Muscle layer of duodenum (tissue), 2 donors: ENCODE data around the gene FAM117A.

Experiments
- H3K27ac ChIP-seq: one replicate; pipeline ENCODE4 v1.7.0; 2013; ENCODE audit warnings: mild to moderate bottlenecking, low read length
- H3K27me3 ChIP-seq: one replicate; pipeline ENCODE4 v1.7.0; 2013; ENCODE audit warnings: low read depth, mild to moderate bottlenecking, control low read depth, low read length
- H3K36me3 ChIP-seq, 2 donors: one replicate each; pipeline ENCODE4 v1.7.0; 2013; ENCODE audit warnings: low read length in 2 of 2, control low read depth in 1 of 2, mild to moderate bottlenecking in 1 of 2; ENCODE audit not compliant: insufficient read depth in 2 of 2, control insufficient read depth in 1 of 2
- H3K4me1 ChIP-seq, 2 donors: one replicate each; pipeline ENCODE4 v1.7.0; 2013; ENCODE audit warnings: low read length in 2 of 2, mild to moderate bottlenecking in 2 of 2, control low read depth in 1 of 2, moderate library complexity in 1 of 2; ENCODE audit not compliant: insufficient read depth in 2 of 2, control insufficient read depth in 1 of 2
- H3K4me3 ChIP-seq, 2 donors: one replicate each; pipeline ENCODE4 v1.7.0; 2013; ENCODE audit warnings: low read length in 2 of 2, low read depth in 1 of 2, mild to moderate bottlenecking in 1 of 2
- H3K9me3 ChIP-seq, 2 donors: one replicate each; pipeline ENCODE4 v1.7.0; 2013; ENCODE audit warnings: low read length in 2 of 2, control low read depth in 1 of 2, mild to moderate bottlenecking in 1 of 2; ENCODE audit not compliant: control insufficient read depth in 1 of 2
- donor health status: healthy.

Gene FAM117A

DNA sequence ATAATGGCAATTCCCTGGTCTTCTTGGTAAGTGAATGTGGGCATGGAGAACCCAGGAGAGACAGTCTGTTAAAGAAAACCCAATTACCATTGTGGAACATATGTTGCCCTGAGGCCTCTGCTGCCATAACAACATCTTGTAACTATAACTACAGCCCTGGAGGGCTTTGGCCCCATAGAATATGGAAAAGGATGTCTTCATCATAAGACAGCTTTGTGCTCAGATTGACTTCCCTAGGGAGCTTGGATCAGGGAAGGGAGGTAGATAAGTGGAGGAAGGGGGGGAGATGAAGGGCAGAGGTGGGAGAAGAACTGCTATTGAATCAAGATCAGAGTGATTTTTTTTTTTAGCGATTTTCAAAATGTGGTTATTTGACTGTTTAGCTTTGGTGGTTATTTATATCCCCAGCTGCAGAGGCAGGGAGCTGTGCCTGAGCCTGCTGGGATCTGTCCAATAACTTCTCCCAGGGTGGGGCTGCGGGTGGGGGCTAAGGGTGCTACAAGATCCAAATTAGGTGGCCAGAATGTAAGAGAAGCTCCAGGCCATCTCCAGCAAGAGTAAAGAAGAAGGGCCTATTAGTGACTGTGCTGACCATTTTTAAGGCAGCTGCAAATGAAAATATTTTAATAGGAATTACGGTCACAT, 19.3 kb upstream of the FAM117A start:
- H3K36me3 ChIP-seq: no peaks in the 10 kb centered on the region
- H3K27ac ChIP-seq: peak overlapping the region; percentile 33
- H3K27me3 ChIP-seq: no peaks in the 10 kb centered on the region
- peaks cover 10 to 40% of the 10 kb centered on the region in 2 donors for H3K4me1 ChIP-seq
- no peaks in the 10 kb centered on the region for H3K9me3 ChIP-seq
- no peak overlapping the region for H3K4me3 ChIP-seq

DNA sequence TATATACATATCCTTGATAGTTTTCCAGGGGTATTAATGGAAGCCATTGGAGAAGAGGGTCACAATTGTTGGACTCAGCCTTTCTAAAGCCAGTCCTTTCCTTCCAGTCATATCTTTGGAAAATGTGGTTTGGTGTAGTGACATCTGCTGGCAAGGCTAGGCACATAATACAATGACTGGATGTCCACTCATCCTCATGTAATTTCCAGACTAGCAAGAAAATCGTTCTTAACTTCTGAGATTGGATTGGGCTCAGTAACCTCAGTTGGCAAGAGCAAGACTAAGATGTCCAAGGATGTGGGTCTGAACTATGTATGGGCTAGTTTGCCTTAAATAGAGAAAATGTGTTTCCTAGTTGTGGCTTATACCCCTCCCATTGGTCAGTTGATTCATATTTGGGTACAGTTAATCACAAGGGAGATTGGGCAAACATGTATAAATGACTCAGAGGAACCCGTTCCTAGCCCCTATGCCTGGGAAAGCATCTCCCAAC, 15.9 kb upstream of the FAM117A start:
- Histone ChIP-seq H3K27ac (no peak overlapping the region), H3K4me3 (no peak overlapping the region), H3K4me1 (peaks cover 17 to 59% of the 10 kb centered on the region in 2 donors), H3K36me3 (no peaks in the 10 kb centered on the region), H3K27me3 (no peaks in the 10 kb centered on the region), H3K9me3 (no peaks in the 10 kb centered on the region)

DNA sequence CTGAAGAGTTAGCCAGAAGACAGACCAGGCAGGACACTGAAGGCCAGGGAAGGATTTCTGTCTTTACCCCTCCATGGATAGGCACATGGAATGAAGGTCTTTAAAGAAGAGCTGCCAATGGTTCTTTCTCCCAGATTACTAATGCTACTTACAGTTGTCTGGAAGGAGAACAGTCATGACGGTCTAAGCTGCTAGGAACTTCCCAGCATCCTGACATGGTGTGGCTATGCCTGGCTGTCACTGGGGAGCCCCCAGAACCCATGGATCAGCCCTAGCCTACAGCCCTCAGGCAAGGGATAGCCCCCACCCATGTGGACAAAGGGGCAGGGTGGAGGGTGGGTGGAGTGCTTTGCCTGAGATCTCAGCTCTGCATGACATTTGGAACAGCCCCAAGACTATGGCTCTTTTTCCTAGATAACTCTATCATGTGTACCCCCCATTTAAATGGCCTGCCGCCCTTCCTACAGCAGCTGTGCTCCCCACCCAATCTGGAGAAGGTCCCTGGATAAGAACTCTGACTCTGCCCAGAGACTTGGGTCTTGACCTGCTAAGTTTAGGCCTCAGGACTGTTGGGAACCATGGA, 15.3 kb upstream of the FAM117A start:
- Histone ChIP-seq H3K27me3 (no peaks in the 10 kb centered on the region), H3K4me3 (no peak overlapping the region), H3K36me3 (no peaks in the 10 kb centered on the region), H3K27ac (no peak overlapping the region), H3K4me1 (peaks cover 17 to 56% of the 10 kb centered on the region in 2 donors), H3K9me3 (no peaks in the 10 kb centered on the region)

DNA sequence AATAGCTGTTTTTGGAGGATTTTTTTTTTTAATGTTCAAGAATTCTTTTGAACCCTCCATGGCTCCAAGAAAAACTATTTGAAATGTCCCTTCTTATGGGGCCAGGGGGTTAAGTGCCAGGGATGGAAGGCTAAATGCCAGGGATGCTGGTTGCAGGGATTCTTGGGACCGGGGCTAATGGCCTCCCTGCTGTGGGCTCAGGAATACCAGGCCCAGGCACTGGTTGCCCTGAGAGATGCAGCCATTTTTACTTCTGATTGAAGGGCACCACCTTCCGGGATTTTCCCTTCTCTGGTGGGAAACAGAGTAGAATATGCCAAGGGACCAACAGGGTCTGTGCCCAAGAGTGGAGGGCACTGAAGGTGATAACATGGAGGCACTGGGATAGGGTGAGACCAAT, 13.6 kb upstream of the FAM117A start:
- Histone ChIP-seq H3K4me3 (no peak overlapping the region), H3K36me3 (no peaks in the 10 kb centered on the region), H3K27me3 (no peaks in the 10 kb centered on the region), H3K27ac (no peak overlapping the region), H3K9me3 (no peaks in the 10 kb centered on the region), H3K4me1 (peaks cover 7 to 40% of the 10 kb centered on the region in 2 donors)

DNA sequence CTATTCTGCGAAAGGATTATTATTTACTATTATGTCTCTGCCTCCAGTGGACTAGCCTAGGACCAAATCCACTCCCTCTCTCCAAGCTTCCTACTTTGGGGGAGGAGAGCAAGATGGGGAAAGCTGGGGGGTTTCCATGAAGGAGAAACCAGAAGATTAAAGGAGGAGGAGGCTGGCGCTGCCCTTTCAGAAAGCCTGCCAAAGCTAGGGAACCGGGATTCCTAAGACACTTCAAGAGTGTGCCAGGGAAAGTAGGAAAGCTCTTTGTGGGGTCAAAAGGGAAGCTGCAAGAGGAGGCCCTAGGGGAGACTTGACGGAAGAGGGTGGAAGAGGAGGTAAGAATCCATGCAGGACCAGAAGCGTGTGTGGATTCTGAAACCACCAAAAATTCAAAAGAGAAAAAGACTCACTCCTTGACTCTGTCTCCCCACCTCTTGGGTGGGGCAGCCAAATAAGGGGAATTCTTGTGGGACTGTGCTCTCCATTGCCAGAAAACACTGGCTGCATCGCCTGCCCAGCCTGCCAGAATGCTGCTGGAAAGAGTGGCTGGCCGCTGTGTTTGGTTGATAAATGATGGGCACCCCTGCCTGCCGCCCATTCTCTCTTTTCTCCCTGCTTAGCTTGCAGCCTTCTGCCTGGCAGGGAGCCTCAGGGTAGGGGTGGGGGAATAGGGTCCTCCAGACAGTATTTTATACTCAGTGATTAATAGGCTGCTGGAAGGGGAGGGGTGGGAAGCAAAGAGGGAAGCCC, 12.8 kb upstream of the FAM117A start:
- H3K27me3 ChIP-seq: no peaks in the 10 kb centered on the region
- peaks cover 7 to 37% of the 10 kb centered on the region in 2 donors for H3K4me1 ChIP-seq
- no peaks in the 10 kb centered on the region for H3K36me3 ChIP-seq
- peak overlapping the region in 1 of 2 donors; percentile 35 for H3K4me3 ChIP-seq
- H3K9me3 ChIP-seq: no peaks in the 10 kb centered on the region
- no peak overlapping the region for H3K27ac ChIP-seq

DNA sequence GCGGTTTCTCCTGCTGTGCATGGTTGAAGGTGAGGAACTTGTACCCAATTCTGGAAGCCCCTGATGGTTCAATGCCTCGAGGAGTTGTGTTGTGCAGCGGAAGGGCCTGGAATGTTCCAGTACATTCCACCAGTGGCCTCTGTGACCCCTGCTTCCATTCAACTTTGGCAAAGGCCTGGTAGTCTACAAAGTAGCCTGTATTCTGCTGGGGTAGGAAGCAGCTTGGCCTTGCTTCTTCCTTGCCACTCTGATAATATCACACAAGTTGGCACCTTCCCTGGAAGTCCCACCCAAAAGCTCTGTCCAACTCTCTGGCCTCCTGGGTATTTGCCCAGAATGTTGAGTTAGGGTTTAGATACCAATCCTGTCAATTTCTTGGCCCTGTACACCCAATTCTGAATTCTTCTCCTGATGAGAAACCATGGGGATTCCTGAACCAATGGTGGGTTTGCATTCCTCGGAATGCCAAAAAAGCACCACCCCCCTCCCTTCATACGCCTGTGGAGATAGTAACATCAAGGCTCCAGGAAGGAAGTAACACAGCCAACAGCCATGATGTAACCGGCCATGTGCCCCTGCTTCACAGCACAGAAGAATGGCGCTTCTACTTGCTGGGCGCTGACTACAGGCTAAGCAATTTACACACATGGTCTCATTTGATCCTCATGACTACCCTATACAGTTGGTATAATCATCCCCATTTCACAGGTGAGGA, 11.8 kb upstream of the FAM117A start:
- Histone ChIP-seq H3K4me1 (peaks cover 7 to 37% of the 10 kb centered on the region in 2 donors), H3K36me3 (no peaks in the 10 kb centered on the region), H3K4me3 (no peak overlapping the region), H3K27me3 (no peaks in the 10 kb centered on the region), H3K9me3 (no peaks in the 10 kb centered on the region), H3K27ac (no peak overlapping the region)

DNA sequence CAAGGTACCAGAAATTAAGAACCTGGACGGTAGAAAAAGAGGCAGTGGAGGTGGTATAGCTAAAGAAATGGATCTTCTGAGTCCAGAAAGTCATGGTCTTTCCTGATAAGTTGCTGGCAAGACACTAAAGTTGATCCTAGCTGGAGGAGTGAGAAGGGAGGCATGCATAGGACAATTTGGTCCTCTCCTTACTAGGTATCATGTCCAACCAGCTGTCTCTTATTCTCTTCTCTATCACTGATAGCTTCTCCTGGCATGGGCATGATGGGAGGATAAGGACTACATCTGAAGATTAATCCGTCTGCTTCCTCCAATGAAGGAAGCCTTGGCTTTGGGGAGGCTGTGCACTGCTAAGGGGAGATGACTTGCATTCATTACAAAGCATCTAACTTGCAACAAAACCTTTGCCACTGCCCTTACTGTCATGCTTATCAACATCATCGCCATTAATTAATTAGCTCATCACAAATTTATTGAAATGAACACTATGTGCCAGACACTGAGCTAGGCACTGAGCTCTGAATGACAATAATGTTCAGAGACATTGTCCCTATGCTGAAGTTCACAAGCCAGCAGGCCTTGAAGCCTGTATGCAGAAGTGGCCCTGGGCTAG, 3.1 kb upstream of the FAM117A start:
- H3K36me3 ChIP-seq: no peaks in the 10 kb centered on the region
- no peaks in the 10 kb centered on the region for H3K27me3 ChIP-seq
- no peak overlapping the region for H3K27ac ChIP-seq
- H3K4me1 ChIP-seq: peaks cover 3 to 17% of the 10 kb centered on the region in 2 donors
- H3K9me3 ChIP-seq: no peaks in the 10 kb centered on the region
- H3K4me3 ChIP-seq: no peak overlapping the region

DNA sequence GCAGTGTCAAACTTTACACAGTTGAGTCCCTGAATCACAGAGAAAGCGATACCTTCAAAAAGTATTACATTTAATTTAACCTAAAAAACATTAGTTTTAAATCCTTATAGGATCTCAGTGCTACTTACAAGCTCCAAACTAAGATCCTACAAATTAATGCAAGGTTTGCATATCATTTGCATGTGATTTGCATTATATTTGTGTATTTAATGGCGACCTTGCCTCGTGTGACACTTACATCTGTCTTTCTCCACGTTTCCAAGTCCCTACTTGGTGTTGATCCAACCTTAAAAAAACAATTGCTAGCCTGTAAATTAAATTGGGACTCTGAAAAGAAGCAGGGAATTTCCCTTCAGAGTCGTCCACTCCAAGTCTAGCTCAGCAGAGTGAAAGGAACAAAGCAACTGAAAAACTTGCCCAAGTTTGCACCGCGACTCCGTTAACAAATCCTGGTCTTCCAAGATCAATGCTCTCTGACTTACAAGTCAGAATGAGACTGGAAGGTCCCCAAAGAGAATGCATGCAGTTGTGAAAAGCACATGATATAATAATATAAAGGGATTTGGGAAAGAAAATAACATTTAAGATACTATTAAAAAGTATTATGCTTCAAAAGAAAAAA, 739 bp upstream of the FAM117A start:
- H3K9me3 ChIP-seq: no peaks in the 10 kb centered on the region
- H3K27me3 ChIP-seq: no peaks in the 10 kb centered on the region
- H3K4me3 ChIP-seq: peak overlapping the region; percentile 64 to 87
- H3K27ac ChIP-seq: no peak overlapping the region
- H3K36me3 ChIP-seq: no peaks in the 10 kb centered on the region
- peaks cover 8 to 24% of the 10 kb centered on the region in 2 donors for H3K4me1 ChIP-seq

DNA sequence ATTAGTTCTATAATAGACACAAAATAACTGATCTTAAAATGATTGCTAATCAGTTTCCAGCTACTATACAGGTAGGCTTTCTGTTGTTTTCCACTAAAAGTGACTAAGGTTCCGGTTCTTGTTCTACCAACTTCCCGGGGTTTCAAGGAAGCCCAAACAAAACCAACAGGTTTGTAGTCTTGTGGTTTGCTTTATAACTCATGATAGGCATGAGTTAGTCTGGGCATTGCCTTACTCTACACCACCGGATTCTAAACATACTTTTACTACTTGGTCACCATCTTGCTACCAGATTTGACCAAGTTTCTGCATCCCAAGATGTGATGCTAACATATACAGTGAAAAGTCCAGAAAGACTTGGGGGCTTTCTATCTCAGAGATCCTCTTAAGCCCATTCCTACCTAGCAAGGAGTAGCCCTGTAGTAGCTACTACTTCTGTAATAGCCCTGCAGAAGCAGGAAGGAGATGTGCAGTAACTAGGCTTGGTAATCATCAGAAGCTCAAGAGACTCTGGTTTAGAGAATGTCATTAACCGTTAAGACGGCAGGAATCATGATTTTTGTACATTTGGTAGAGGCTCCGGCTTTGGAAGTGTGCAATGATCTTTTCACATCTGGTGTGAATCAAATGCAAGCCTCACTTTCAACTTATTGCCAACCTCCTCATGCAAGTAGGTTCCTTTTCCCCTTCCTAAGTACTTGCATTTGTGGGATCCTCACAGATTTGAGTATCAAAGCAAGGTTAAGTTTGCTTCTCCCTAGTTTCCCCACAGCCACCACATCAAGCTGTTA, 1.6 kb downstream of the FAM117A start:
- Histone ChIP-seq H3K27ac (no peak overlapping the region), H3K9me3 (no peaks in the 10 kb centered on the region), H3K27me3 (no peaks in the 10 kb centered on the region), H3K36me3 (no peaks in the 10 kb centered on the region), H3K4me1 (peaks cover 8 to 25% of the 10 kb centered on the region in 2 donors), H3K4me3 (peak overlapping the region; percentile 66 to 87)

DNA sequence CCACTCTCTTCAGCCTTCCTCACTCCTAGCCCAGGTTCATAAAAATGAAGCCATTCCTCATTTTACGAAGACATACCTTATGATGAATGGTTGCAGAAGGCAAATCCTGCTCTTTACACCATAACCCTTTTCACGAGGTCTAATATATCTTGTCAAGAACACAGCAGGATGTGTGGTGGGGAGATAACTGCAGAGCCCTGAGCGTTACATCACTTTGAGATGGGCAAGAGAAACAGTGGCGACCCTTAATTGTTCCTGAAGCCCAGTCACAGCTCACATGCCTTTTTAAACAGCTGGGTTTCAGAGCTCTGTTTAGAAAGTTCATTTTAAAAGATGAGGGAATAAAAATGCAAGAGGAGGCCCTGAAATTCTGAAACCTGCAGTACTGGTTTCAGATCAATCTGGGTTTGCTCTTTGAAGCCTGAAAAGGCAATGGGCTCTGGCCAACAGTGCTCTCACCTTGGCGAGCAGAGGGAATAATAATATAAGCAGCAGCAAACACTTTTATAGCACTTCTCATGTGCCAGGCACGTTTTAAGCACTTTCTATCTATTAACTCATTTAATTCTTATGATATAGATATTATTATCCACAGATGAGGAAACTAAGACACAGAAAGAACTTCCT, 2.9 kb downstream of the FAM117A start:
- H3K36me3 ChIP-seq: no peaks in the 10 kb centered on the region
- peaks cover 8 to 34% of the 10 kb centered on the region in 2 donors for H3K4me1 ChIP-seq
- H3K27ac ChIP-seq: no peak overlapping the region

More for the DNA sequence above, 2.9 kb downstream of the FAM117A start:
- Histone ChIP-seq H3K27me3 (no peaks in the 10 kb centered on the region), H3K4me3 (no peak overlapping the region), H3K9me3 (no peaks in the 10 kb centered on the region)
